ENCODE data around the gene SPEM2.

GRCh38 chr17:7429722-7430121, 4.3 kb downstream of the SPEM2 start:
- TF ChIP-seq POLR2A (IDR thresholded peaks at IDR 0.05): no peak
- TF ChIP-seq CTCF (IDR thresholded peaks at IDR 0.05): no peak
- no peak for TF ChIP-seq EP300 (IDR thresholded peaks at IDR 0.05)

Data from ovary (tissue), 3 donors.